NOMO-1 (cell line): Measurements from ENCODE around the gene MTRF1L.

Experiments
- DNase-seq, 2 experiments: peaks; one replicate each; lab custom pipeline; 2025; ENCODE audit not compliant: unreplicated experiment in 2 of 2; lab: John Stamatoyannopoulos, UW

The MTRF1L gene

GRCh38 chr6:153002613-153003365 is at the start of gene MTRF1L:
Gene MTRF1L, minus strand, starts transcription at chr6:153002709. Its CDS starts 24 bp downstream, at chr6:153002685.
- DNase-seq = peak; percentile 90 to 95

- DNase-seq = no peak
Measured at GRCh38 chr6:153051801-153052200, 49.3 kb upstream of the MTRF1L start.

- no peak for DNase-seq
Measured at GRCh38 chr6:153048631-153049030, 46.1 kb upstream of the MTRF1L start.

GRCh38 chr6:153047386-153047785 is 44.9 kb upstream of the MTRF1L start:
- no peak for DNase-seq

GRCh38 chr6:153045271-153045670 is 42.8 kb upstream of the MTRF1L start:
- DNase-seq = no peak

GRCh38 chr6:153044295-153044694 is 41.8 kb upstream of the MTRF1L start:
- no peak for DNase-seq

GRCh38 chr6:153043719-153044118 is 41.2 kb upstream of the MTRF1L start:
- no peak for DNase-seq

- no peak for DNase-seq
Measured at GRCh38 chr6:153038378-153039057, 36.0 kb upstream of the MTRF1L start.

GRCh38 chr6:153034139-153034538 is 31.6 kb upstream of the MTRF1L start:
- DNase-seq = no peak

GRCh38 chr6:153032255-153032882 is 29.9 kb upstream of the MTRF1L start:
- DNase-seq = peak; percentile 5 to 63

GRCh38 chr6:153031335-153031955 is 28.9 kb upstream of the MTRF1L start:
- peak in 1 of 2 experiments; percentile 8 for DNase-seq

- no peak for DNase-seq
Measured at GRCh38 chr6:153028963-153029362, 26.5 kb upstream of the MTRF1L start.

GRCh38 chr6:153028286-153028685 is 25.8 kb upstream of the MTRF1L start:
- no peak for DNase-seq

GRCh38 chr6:153027480-153027879 is 25.0 kb upstream of the MTRF1L start:
- DNase-seq = no peak

- no peak for DNase-seq
Measured at GRCh38 chr6:153024709-153025017, 22.2 kb upstream of the MTRF1L start.

GRCh38 chr6:153023977-153024708 is 21.6 kb upstream of the MTRF1L start:
- peak; percentile 16 to 61 for DNase-seq

GRCh38 chr6:153018355-153018754 is 15.8 kb upstream of the MTRF1L start:
- no peak for DNase-seq

GRCh38 chr6:153016846-153017245 is 14.3 kb upstream of the MTRF1L start:
- no peak for DNase-seq

- DNase-seq = no peak
Measured at GRCh38 chr6:153015094-153015640, 12.7 kb upstream of the MTRF1L start.

- no peak for DNase-seq
Measured at GRCh38 chr6:153013438-153013837, 10.9 kb upstream of the MTRF1L start.

GRCh38 chr6:153012856-153013255 is 10.3 kb upstream of the MTRF1L start:
- no peak for DNase-seq
